SJSA1 (cell line): ENCODE data around the gene SF3B5. TPM values are rescaled to one million over a fixed set of nuclear protein-coding genes. Genes with fewer than 3 reads are reported as not detected.
"Not testable (repeated sequence)": the region's sequence is repeated elsewhere in the genome, so short reads cannot be mapped to it uniquely, and the experiment has no call there.

Experiments used
- DNase-seq, 2 experiments: peaks; one replicate each; pipeline ENCODE4 v3.0.0-alpha.2; 2015 to 2020; ENCODE audit warnings: low spot score in 2 of 2, low read depth in 1 of 2
- H3K27ac ChIP-seq: fragments of 250-450 bp; sonication (Bioruptor Pico); 2 replicates; pipeline ENCODE4 v1.5.1; 2020; ENCODE audit warnings: mild to moderate bottlenecking, moderate library complexity
- H3K27me3 ChIP-seq: fragments of 250-450 bp; sonication (Bioruptor Pico); replicated peaks from 2 replicates; pipeline ENCODE4 v1.5.1; 2020; ENCODE audit warnings: mild to moderate bottlenecking, moderate library complexity
- H3K36me3 ChIP-seq: fragments of 250-450 bp; sonication (Bioruptor Pico); 2 replicates; pipeline ENCODE4 v1.5.1; 2020; ENCODE audit warnings: mild to moderate bottlenecking
- H3K4me1 ChIP-seq: fragments of 250-450 bp; sonication (Bioruptor Pico); replicated peaks from 2 replicates; pipeline ENCODE4 v1.6.1; 2021; ENCODE audit warnings: mild to moderate bottlenecking
- H3K4me3 ChIP-seq: fragments of 250-450 bp; sonication (Bioruptor Pico); 2 replicates; pipeline ENCODE4 v1.5.1; 2020; ENCODE audit warnings: mild to moderate bottlenecking
- H3K9me3 ChIP-seq: fragments of 250-450 bp; sonication (Bioruptor Pico); replicated peaks from 2 replicates; pipeline ENCODE4 v1.5.1; 2020; ENCODE audit warnings: mild to moderate bottlenecking
- total RNA-seq: library from RNA; depleted of rRNA; stranded (reverse); fragments of >200 nt; shearing (Covaris generic); gene quantifications from 2 replicates; pipeline ENCODE4 v1.2.3, GENCODE V29; 2014; rRNA removed

Gene SF3B5
- total RNA-seq, 1 experiment from 2014 or later, result 199 TPM

DNA sequence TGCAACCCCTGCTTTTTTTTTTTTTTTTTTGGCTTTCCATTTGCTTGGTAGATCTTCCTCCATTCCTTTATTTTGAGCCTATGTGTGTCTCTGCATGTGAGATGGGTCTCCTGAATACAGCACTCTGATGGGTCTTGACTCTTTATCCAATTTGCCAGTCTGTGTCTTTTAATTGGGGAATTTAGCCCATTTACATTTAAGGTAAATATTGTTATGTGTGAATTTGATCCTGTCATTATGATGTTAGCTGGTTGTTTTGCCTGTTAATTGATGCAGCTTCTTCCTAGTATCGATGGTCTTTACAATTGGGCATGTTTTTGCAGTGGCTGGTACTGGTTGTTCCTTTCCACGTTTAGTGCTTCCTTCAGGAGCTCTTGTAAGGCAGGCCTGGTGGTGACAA lies 50.4 kb downstream of the SF3B5 start:
- not testable (repeated sequence) for H3K4me1 ChIP-seq, DNase-seq, H3K27ac ChIP-seq, H3K36me3 ChIP-seq, H3K4me3 ChIP-seq, H3K27me3 ChIP-seq
- 0 out of 2 replicates have a peak, but pooled peaks cover 10% of the 10 kb centered on the region for H3K9me3 ChIP-seq

Other genes starting within 250 kb of the SF3B5 start
- not detected in 2 replicates for gene ZC2HC1B, start 231.1 kb downstream of the SF3B5 start, total RNA-seq
- gene PLAGL1, start 87.3 kb downstream of the SF3B5 start, total RNA-seq, result 3.4 and 7.2 TPM in 2 replicates
- 8.2 and 9.7 TPM in 2 replicates for gene STX11, start 54.9 kb upstream of the SF3B5 start, total RNA-seq
- 113 and 143 TPM in 2 replicates for gene UTRN, start 189.8 kb upstream of the SF3B5 start, total RNA-seq